ENCODE results near the gene LTF. TPM values are rescaled to one million over a fixed set of nuclear protein-coding genes. Genes with fewer than 3 reads are reported as not detected.

Gene LTF
- total and polyA plus RNA-seq, 9 of the 15 experiments (the other 6 are each of a cell fraction or from before 2014, with no cell fraction given), result 0.07 TPM; not detected in 8

DNA sequence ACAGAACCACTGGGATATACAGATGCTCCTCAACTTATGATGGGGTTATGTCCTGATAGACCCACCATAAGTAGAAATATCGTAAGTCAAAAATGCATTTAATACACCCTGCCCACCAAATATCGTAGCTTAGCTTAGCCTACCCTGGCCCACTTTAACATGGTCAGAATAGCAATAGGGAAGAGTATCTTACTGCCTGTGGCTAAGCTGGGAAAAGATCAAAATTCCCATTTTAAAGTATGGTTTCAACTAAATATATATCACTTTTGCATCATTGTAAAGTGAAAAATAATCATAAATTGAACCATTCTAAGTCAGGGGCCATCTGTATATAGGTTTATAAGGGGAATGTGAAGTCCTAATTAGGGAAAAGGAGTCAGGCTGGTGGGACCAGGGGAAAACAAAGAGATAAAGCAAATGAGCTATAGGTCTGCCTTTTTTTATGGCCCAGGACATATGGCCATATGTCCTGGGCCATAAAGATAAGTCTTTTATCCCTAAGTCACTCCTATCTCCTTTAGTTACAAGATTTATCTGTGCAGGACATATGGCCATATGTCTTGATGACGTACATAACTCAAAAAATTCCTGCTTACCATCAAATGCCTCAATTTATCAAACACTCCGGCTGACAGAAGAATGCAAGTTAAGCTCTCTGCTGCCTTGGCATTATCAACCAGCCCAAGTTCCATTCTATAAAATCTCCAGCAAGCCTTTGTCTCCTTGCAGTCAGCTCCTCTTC lies 44.3 kb upstream of the LTF start (continued):
- TF ChIP-seq, protein P1, sequence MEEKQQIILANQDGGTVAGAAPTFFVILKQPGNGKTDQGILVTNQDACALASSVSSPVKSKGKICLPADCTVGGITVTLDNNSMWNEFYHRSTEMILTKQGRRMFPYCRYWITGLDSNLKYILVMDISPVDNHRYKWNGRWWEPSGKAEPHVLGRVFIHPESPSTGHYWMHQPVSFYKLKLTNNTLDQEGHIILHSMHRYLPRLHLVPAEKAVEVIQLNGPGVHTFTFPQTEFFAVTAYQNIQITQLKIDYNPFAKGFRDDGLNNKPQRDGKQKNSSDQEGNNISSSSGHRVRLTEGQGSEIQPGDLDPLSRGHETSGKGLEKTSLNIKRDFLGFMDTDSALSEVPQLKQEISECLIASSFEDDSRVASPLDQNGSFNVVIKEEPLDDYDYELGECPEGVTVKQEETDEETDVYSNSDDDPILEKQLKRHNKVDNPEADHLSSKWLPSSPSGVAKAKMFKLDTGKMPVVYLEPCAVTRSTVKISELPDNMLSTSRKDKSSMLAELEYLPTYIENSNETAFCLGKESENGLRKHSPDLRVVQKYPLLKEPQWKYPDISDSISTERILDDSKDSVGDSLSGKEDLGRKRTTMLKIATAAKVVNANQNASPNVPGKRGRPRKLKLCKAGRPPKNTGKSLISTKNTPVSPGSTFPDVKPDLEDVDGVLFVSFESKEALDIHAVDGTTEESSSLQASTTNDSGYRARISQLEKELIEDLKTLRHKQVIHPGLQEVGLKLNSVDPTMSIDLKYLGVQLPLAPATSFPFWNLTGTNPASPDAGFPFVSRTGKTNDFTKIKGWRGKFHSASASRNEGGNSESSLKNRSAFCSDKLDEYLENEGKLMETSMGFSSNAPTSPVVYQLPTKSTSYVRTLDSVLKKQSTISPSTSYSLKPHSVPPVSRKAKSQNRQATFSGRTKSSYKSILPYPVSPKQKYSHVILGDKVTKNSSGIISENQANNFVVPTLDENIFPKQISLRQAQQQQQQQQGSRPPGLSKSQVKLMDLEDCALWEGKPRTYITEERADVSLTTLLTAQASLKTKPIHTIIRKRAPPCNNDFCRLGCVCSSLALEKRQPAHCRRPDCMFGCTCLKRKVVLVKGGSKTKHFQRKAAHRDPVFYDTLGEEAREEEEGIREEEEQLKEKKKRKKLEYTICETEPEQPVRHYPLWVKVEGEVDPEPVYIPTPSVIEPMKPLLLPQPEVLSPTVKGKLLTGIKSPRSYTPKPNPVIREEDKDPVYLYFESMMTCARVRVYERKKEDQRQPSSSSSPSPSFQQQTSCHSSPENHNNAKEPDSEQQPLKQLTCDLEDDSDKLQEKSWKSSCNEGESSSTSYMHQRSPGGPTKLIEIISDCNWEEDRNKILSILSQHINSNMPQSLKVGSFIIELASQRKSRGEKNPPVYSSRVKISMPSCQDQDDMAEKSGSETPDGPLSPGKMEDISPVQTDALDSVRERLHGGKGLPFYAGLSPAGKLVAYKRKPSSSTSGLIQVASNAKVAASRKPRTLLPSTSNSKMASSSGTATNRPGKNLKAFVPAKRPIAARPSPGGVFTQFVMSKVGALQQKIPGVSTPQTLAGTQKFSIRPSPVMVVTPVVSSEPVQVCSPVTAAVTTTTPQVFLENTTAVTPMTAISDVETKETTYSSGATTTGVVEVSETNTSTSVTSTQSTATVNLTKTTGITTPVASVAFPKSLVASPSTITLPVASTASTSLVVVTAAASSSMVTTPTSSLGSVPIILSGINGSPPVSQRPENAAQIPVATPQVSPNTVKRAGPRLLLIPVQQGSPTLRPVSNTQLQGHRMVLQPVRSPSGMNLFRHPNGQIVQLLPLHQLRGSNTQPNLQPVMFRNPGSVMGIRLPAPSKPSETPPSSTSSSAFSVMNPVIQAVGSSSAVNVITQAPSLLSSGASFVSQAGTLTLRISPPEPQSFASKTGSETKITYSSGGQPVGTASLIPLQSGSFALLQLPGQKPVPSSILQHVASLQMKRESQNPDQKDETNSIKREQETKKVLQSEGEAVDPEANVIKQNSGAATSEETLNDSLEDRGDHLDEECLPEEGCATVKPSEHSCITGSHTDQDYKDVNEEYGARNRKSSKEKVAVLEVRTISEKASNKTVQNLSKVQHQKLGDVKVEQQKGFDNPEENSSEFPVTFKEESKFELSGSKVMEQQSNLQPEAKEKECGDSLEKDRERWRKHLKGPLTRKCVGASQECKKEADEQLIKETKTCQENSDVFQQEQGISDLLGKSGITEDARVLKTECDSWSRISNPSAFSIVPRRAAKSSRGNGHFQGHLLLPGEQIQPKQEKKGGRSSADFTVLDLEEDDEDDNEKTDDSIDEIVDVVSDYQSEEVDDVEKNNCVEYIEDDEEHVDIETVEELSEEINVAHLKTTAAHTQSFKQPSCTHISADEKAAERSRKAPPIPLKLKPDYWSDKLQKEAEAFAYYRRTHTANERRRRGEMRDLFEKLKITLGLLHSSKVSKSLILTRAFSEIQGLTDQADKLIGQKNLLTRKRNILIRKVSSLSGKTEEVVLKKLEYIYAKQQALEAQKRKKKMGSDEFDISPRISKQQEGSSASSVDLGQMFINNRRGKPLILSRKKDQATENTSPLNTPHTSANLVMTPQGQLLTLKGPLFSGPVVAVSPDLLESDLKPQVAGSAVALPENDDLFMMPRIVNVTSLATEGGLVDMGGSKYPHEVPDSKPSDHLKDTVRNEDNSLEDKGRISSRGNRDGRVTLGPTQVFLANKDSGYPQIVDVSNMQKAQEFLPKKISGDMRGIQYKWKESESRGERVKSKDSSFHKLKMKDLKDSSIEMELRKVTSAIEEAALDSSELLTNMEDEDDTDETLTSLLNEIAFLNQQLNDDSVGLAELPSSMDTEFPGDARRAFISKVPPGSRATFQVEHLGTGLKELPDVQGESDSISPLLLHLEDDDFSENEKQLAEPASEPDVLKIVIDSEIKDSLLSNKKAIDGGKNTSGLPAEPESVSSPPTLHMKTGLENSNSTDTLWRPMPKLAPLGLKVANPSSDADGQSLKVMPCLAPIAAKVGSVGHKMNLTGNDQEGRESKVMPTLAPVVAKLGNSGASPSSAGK (IDR thresholded peaks at IDR 0.05), result no peak
- no peak for TF ChIP-seq POU5F1 (IDR thresholded peaks at IDR 0.05; ENCODE audit: borderline replicate concordance, low read depth, low read length, partially characterized antibody)
- peak; percentile 91 for TF ChIP-seq TAF9B (IDR thresholded peaks at IDR 0.05; ENCODE audit: partially characterized antibody)
- TF ChIP-seq ZNF23 (CRISPR knock-in tag; IDR thresholded peaks at IDR 0.05), result no peak
- TF ChIP-seq, protein P2, sequence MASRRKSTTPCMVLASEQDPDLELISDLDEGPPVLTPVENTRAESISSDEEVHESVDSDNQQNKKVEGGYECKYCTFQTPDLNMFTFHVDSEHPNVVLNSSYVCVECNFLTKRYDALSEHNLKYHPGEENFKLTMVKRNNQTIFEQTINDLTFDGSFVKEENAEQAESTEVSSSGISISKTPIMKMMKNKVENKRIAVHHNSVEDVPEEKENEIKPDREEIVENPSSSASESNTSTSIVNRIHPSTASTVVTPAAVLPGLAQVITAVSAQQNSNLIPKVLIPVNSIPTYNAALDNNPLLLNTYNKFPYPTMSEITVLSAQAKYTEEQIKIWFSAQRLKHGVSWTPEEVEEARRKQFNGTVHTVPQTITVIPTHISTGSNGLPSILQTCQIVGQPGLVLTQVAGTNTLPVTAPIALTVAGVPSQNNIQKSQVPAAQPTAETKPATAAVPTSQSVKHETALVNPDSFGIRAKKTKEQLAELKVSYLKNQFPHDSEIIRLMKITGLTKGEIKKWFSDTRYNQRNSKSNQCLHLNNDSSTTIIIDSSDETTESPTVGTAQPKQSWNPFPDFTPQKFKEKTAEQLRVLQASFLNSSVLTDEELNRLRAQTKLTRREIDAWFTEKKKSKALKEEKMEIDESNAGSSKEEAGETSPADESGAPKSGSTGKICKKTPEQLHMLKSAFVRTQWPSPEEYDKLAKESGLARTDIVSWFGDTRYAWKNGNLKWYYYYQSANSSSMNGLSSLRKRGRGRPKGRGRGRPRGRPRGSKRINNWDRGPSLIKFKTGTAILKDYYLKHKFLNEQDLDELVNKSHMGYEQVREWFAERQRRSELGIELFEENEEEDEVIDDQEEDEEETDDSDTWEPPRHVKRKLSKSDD (conservative IDR thresholded peaks at IDR 0.05; ENCODE audit: low read length), result no peak
- no peak for TF ChIP-seq ZNF695 (CRISPR knock-in tag; IDR thresholded peaks at IDR 0.05)
- no peak; the same call in 1 of the 2 replicates for TF ChIP-seq TOE1 (IDR thresholded peaks at IDR 0.05; ENCODE audit: borderline replicate concordance)
- TF ChIP-seq TOE1 (CRISPR knock-in tag; IDR thresholded peaks at IDR 0.05; ENCODE audit: borderline replicate concordance, low read depth), result no peak
- TF ChIP-seq THRAP3 (IDR thresholded peaks at IDR 0.05; ENCODE audit: borderline replicate concordance), result peak; percentile 63; the same call in 1 of the 2 replicates
- peak; percentile 50; the same call in 1 of the 2 replicates for TF ChIP-seq MAFF (IDR thresholded peaks at IDR 0.05; ENCODE audit: low read length)
- TF ChIP-seq ZNF143 (CRISPR knock-in tag; IDR thresholded peaks at IDR 0.05), result no peak
- no peak for TF ChIP-seq PCBP1 (IDR thresholded peaks at IDR 0.05; ENCODE audit: low read depth, low read length, poor library complexity, severe bottlenecking)
- peak; percentile 79 for TF ChIP-seq TRIM28 (IDR thresholded peaks at IDR 0.05)
- no peak for TF ChIP-seq COPS2 (conservative IDR thresholded peaks at IDR 0.05)

Data from K562 (cell line).